ENCODE measurements around the gene ROBO1.

DNA sequence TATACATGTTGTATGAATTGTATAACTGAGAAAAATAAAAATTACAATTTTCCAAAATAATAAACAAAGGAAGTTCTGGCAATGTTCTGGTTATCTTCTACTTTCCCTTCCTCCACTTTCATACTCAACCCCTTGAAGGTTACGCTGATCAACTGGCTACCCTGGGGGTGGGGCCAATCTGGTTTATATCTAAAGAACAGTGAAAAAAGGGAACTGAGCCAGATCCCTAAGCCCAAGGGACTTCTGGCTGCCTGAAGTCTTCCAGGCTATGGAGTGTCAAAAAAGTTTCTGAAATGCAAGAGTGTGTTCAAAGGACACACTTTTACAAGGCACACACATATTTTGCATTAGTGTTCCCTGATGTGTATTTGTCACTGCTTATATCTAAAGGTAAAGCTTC lies 591.9 kb downstream of the ROBO1 start:
- TF ChIP-seq, protein P1, sequence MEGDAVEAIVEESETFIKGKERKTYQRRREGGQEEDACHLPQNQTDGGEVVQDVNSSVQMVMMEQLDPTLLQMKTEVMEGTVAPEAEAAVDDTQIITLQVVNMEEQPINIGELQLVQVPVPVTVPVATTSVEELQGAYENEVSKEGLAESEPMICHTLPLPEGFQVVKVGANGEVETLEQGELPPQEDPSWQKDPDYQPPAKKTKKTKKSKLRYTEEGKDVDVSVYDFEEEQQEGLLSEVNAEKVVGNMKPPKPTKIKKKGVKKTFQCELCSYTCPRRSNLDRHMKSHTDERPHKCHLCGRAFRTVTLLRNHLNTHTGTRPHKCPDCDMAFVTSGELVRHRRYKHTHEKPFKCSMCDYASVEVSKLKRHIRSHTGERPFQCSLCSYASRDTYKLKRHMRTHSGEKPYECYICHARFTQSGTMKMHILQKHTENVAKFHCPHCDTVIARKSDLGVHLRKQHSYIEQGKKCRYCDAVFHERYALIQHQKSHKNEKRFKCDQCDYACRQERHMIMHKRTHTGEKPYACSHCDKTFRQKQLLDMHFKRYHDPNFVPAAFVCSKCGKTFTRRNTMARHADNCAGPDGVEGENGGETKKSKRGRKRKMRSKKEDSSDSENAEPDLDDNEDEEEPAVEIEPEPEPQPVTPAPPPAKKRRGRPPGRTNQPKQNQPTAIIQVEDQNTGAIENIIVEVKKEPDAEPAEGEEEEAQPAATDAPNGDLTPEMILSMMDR (conservative IDR thresholded peaks at IDR 0.05; ENCODE audit: low read depth, low read length) = no peak
- no peak for TF ChIP-seq EZH2 (IDR thresholded peaks at IDR 0.05; ENCODE audit: low read length, unreplicated experiment)
- TF ChIP-seq EZH2phosphoT487 (IDR thresholded peaks at IDR 0.05; ENCODE audit: borderline replicate concordance, low read length) = no peak

Measured in PC-3 (cell line).